K562 (cell line): ENCODE data around the gene HSPA1L. TPM values are rescaled to one million over a fixed set of nuclear protein-coding genes. Genes with fewer than 3 reads are reported as not detected.

Experiments
- ATAC-seq: fragments of 200-7000 bp; cut with Tn5 transposase; 3 replicates; pipeline ENCODE4 v1.9.1; 2020; ENCODE audit warnings: moderate library complexity
- BruUV-seq: library from RNA; stranded (reverse); fragments of 400-500 nt; replicated peaks from 2 replicates; lab custom pipeline; 2021; lab: Mats Ljungman, UMichigan
- CTCF ChIA-PET: fragments of 300-600 bp; formaldehyde crosslinking; extraction: SDS; loops from one replicate; lab custom pipeline; 2021; ENCODE audit warnings: low intra/inter-chr PET ratio; lab: Yijun Ruan, JAX
- POLR2A ChIA-PET: fragments of 300-600, 350-650 bp; sonication (Branson Sonifier 250); formaldehyde crosslinking; extraction: SDS; loops from one replicate; lab custom pipeline; 2021; ENCODE audit warnings: antibody characterized with exemption, inconsistent platforms; lab: Yijun Ruan, JAX
- DNase-seq, 4 experiments: peaks; one replicate each; pipeline versions ENCODE4 v3.0.0 to v3.0.0-alpha.2; 2011 to 2018; ENCODE audit warnings: low spot score in 3 of 4, mixed read lengths in 3 of 4; ENCODE audit errors: extremely low read depth in 1 of 4
- FAIRE-seq: peaks from 2 replicates; lab custom pipeline; 2011; peaks lifted over from hg19 to GRCh38; lab: Jason Lieb, UNC
- H2AFZ ChIP-seq: 2 replicates; pipeline ENCODE4 v1.6.0; 2011; ENCODE audit warnings: low read depth, low read length, control low read depth, inconsistent platforms
- H3K27ac ChIP-seq: fragments of 200-600 bp; 3 replicates; pipeline ENCODE4 v1.8.0; 2011; ENCODE audit warnings: low read depth, mild to moderate bottlenecking, control low read depth, inconsistent platforms, low read length, moderate library complexity, mixed read lengths; ENCODE audit errors: extremely low read depth
- H3K27me3 ChIP-seq, 2 experiments: fragments of 300-600 bp in 1 of 2; 2 replicates in 1 of 2; 3 replicates in 1 of 2; pipeline versions ENCODE4 v1.6.0 to v1.8.0; 2011; ENCODE audit warnings: inconsistent platforms in 2 of 2, low read length in 2 of 2, mild to moderate bottlenecking in 1 of 2, mixed read lengths in 1 of 2, moderate library complexity in 1 of 2; ENCODE audit not compliant: control insufficient read depth in 2 of 2, insufficient read depth in 2 of 2
- H3K36me3 ChIP-seq: fragments of 300-600 bp; 3 replicates; pipeline ENCODE4 v1.8.0; 2011; ENCODE audit warnings: mild to moderate bottlenecking, low read length, inconsistent platforms; ENCODE audit not compliant: control insufficient read depth, insufficient read depth
- H3K4me1 ChIP-seq, 2 experiments: fragments of 200-600 bp in 1 of 2; replicated peaks in 1 of 2; 2 replicates in 1 of 2; 3 replicates in 1 of 2; pipeline versions ENCODE4 v1.5.1 to v1.8.0; 2011; ENCODE audit warnings: inconsistent platforms in 2 of 2, low read length in 2 of 2, mild to moderate bottlenecking in 1 of 2, mixed read lengths in 1 of 2, moderate library complexity in 1 of 2; ENCODE audit not compliant: control insufficient read depth in 2 of 2, insufficient read depth in 2 of 2
- H3K4me2 ChIP-seq: 2 replicates; pipeline ENCODE4 v1.6.1; 2011; ENCODE audit warnings: low read length, control low read depth, inconsistent platforms, mixed read lengths; ENCODE audit not compliant: insufficient read depth
- H3K4me3 ChIP-seq: fragments of 200-600 bp; sonication (generic), shearing (Covaris generic); 2 replicates; pipeline ENCODE4 v1.5.1; 2016; ENCODE audit warnings: control low read depth, inconsistent platforms
- H3K79me2 ChIP-seq: fragments of 200-600 bp; 3 replicates; pipeline ENCODE4 v1.8.0; 2011; ENCODE audit warnings: low read length, inconsistent platforms; ENCODE audit not compliant: control insufficient read depth, insufficient read depth
- H3K9ac ChIP-seq, 2 experiments: 2 replicates each; pipeline versions ENCODE4 v1.6.0 to v1.6.1; 2011; ENCODE audit warnings: low read depth in 2 of 2, low read length in 2 of 2, control low read depth in 1 of 2, inconsistent platforms in 1 of 2, mild to moderate bottlenecking in 1 of 2, mixed read lengths in 1 of 2; ENCODE audit not compliant: insufficient read depth in 1 of 2
- H3K9me1 ChIP-seq: one replicate; pipeline ENCODE4 v1.6.0; 2011; ENCODE audit warnings: inconsistent platforms, mild to moderate bottlenecking, low read length, moderate library complexity; ENCODE audit not compliant: control insufficient read depth, insufficient read depth
- H3K9me3 ChIP-seq: replicated peaks from 2 replicates; pipeline ENCODE4 v1.5.1; 2011; ENCODE audit warnings: low read depth, low read length, inconsistent platforms; ENCODE audit not compliant: control insufficient read depth, insufficient read depth
- H4K20me1 ChIP-seq: replicated peaks from 2 replicates; pipeline ENCODE4 v1.6.1; 2011; ENCODE audit warnings: low read length, inconsistent platforms, mixed read lengths; ENCODE audit not compliant: control insufficient read depth, insufficient read depth
- BRCA1 ChIP-seq, 2 experiments: fragments of 450-650 bp in 1 of 2; sonication (generic) in 1 of 2; formaldehyde crosslinking in 1 of 2; IDR thresholded peaks; 2 replicates each; pipeline versions ENCODE4 v1.5.0 to v1.6.1; 2017 to 2020; ENCODE audit warnings: mild to moderate bottlenecking in 1 of 2, missing genetic modification reagents in 1 of 2
- L3MBTL2 ChIP-seq: fragments of 450-650 bp; IDR thresholded peaks from 2 replicates; pipeline ENCODE4 v1.6.1; 2016; ENCODE audit warnings: mild to moderate bottlenecking, moderate library complexity
- MAFK ChIP-seq: IDR thresholded peaks from 2 replicates; pipeline ENCODE4 v1.6.1; 2011; ENCODE audit warnings: low read length, improper control_type of control experiment
- NR2F6 ChIP-seq: fragments of 450-650 bp; formaldehyde crosslinking; IDR thresholded peaks from 2 replicates; pipeline ENCODE4 v1.4.0; 2020; ENCODE audit warnings: mild to moderate bottlenecking
- SNRNP70 ChIP-seq: fragments of 200-400 bp; formaldehyde crosslinking; optimal IDR thresholded peaks from 2 replicates; pipeline ENCODE3; 2017; ENCODE audit warnings: low read depth, low read length
- SRF ChIP-seq, 2 experiments: fragments of 250-450, 450-650 bp in 1 of 2; sonication (Bioruptor Pico) in 1 of 2; sonication (generic) in 1 of 2; formaldehyde crosslinking; IDR thresholded peaks; 2 replicates each; pipeline versions ENCODE4 v1.5.0 to v1.5.1; 2020 to 2022; ENCODE audit warnings: mild to moderate bottlenecking in 1 of 2, missing genetic modification reagents in 1 of 2
- USF2 ChIP-seq: sonication (generic); formaldehyde crosslinking; IDR thresholded peaks from 2 replicates; pipeline ENCODE4 v1.5.0; 2020; ENCODE audit warnings: missing genetic modification reagents
- ZNF175 ChIP-seq: fragments of 200-800 bp; sonication (Bioruptor generic); IDR thresholded peaks from 2 replicates; pipeline ENCODE4 v1.6.1; 2016; ENCODE audit warnings: low read depth, mild to moderate bottlenecking, missing genetic modification characterization, missing compliant biosample characterization
- ZNF197 ChIP-seq: fragments of 200-800 bp; sonication (Bioruptor generic); IDR thresholded peaks from 2 replicates; pipeline ENCODE4 v1.6.1; 2016; ENCODE audit warnings: low read depth, missing genetic modification characterization, missing compliant biosample characterization
- ZNF77 ChIP-seq: fragments of 250-450 bp; sonication (Bioruptor Pico); IDR thresholded peaks from 2 replicates; pipeline ENCODE4 v1.5.0; 2020
- WGBS: fragments of 100-300 bp; shearing (Covaris generic); methylation state at CpG from one replicate; pipeline ENCODE4 v1.1.6; 2016; ENCODE audit warnings: low coverage, mixed read lengths; ENCODE audit not compliant: insufficient coverage; ENCODE audit errors: missing lambda C conversion rate; 5-methylcytosine and 5-hydroxymethylcytosine counted together
- in situ Hi-C: fragments of 300-500 bp; cut with MboI; formaldehyde crosslinking; loops from 4 replicates; pipeline ENCODE4 v1.15.0; 2018; ENCODE audit warnings: inconsistent platforms, mixed read lengths
- intact Hi-C: fragments of 100-400 bp; cut with micrococcal nuclease; formaldehyde crosslinking; loops from 2 replicates; pipeline ENCODE4 v1.14.2; 2022
- polyA plus RNA-seq, 8 experiments: library from polyadenylated mRNA; depleted of rRNA in 4 of 8; stranded (reverse) in 5 of 8; unstranded in 3 of 8; fragments of >200 nt; fragmentation: Nextera tagmentation in 2 of 8; fragmentation: Illumina TruSeq in 1 of 8; extraction: Ambion mirVana in 2 of 8; extraction: Trizol in 1 of 8; gene quantifications; 2 replicates each; pipeline versions ENCODE4 v1.2.1 to v1.2.3, GENCODE V29; 2011 to 2014; ENCODE audit warnings: inconsistent platforms in 1 of 8, missing spikeins in 1 of 8
- total RNA-seq, 7 experiments: library from RNA; depleted of rRNA in 6 of 7; stranded (reverse); fragments of >200 nt in 6 of 7; fragmentation: Illumina TruSeq in 2 of 7; extraction: Trizol in 2 of 7; gene quantifications; 2 replicates each; pipeline versions ENCODE4 v1.2.1 to v1.2.3, GENCODE V29; 2011 to 2021; ENCODE audit warnings: low replicate concordance in 1 of 7
- TF ChIP-seq, protein P1 (sequence below): sonication (generic); formaldehyde crosslinking; IDR thresholded peaks from 2 replicates; pipeline ENCODE4 v1.8.0; 2022; ENCODE audit warnings: mild to moderate bottlenecking, missing genetic modification reagents
- TF ChIP-seq, protein P2 (sequence below), 2 experiments: fragments of 450-650 bp; IDR thresholded peaks; 2 replicates each; pipeline ENCODE4 v1.6.1; 2018; ENCODE audit warnings: mild to moderate bottlenecking in 2 of 2, low read depth in 1 of 2; ENCODE audit not compliant: partially characterized antibody in 2 of 2

Gene HSPA1L
- total and polyA plus RNA-seq, 9 of the 15 experiments (the other 6 are each of a cell fraction or from before 2014, with no cell fraction given) = 0.14 to 2.1 (median 1.3) TPM

GRCh38 chr6:31777667-31778050 lies 37.4 kb downstream of the HSPA1L start:
- ChIA-PET POLR2A (interaction anchor here (0.6 to 8.8 kb wide), 29 partner anchors 9 to 1080 kb away, joined by 3 to 47 read pairs (median 5); partner anchors contain the start of genes ABHD16A, BAG6, DDAH2 and GPANK1), CTCF (interaction anchor here (0.7 to 1.1 kb wide), 2 partner anchors 52 to 231 kb away, joined by 3 to 4 read pairs; partner anchors contain the start of gene ATP6V1G2)
- Histone ChIP-seq H3K27me3 (no peaks in the 10 kb centered on the region), H3K27ac (peak overlapping the region; percentile 87), H3K4me1 (peaks cover 43 to 86% of the 10 kb centered on the region in 2 experiments), H4K20me1 (no peaks in the 10 kb centered on the region), H3K9ac (peak overlapping the region; percentile 64 to 88; a peak in 3 of 4 replicates), H2AFZ (no peak overlapping the region), H3K79me2 (no peaks in the 10 kb centered on the region), H3K4me3 (no peak overlapping the region), H3K9me1 (peaks cover 6% of the 10 kb centered on the region), H3K9me3 (no peaks in the 10 kb centered on the region), H3K4me2 (peak overlapping the region; percentile 56), H3K36me3 (peaks cover 53% of the 10 kb centered on the region; the same call in 2 of the 3 replicates)
- peak; percentile 1 for ATAC-seq
- intact Hi-C loops = loop anchor here (2.0 to 10.0 kb wide), 2 partner anchors 17 to 233 kb away; partner anchors contain the start of genes ATP6V1G2, DDX39B, NFKBIL1 and VARS1
- 47% methylated on average over 5 of the region's 5 CpGs for WGBS
- DNase-seq = peak in 1 of 4 experiments; percentile 64
- no peak for FAIRE-seq
- BruUV-seq = no TSS peak
- in situ Hi-C loops = no loop called here
- no peak for TF ChIP-seq L3MBTL2
- peak; percentile 71 for TF ChIP-seq ZNF175 (CRISPR knock-in tag)
- no peak for TF ChIP-seq SRF (CRISPR knock-in tag; IDR thresholded peaks at IDR 0.05)
- TF ChIP-seq ZNF77 (CRISPR knock-in tag) = no peak
- TF ChIP-seq, protein P1, sequence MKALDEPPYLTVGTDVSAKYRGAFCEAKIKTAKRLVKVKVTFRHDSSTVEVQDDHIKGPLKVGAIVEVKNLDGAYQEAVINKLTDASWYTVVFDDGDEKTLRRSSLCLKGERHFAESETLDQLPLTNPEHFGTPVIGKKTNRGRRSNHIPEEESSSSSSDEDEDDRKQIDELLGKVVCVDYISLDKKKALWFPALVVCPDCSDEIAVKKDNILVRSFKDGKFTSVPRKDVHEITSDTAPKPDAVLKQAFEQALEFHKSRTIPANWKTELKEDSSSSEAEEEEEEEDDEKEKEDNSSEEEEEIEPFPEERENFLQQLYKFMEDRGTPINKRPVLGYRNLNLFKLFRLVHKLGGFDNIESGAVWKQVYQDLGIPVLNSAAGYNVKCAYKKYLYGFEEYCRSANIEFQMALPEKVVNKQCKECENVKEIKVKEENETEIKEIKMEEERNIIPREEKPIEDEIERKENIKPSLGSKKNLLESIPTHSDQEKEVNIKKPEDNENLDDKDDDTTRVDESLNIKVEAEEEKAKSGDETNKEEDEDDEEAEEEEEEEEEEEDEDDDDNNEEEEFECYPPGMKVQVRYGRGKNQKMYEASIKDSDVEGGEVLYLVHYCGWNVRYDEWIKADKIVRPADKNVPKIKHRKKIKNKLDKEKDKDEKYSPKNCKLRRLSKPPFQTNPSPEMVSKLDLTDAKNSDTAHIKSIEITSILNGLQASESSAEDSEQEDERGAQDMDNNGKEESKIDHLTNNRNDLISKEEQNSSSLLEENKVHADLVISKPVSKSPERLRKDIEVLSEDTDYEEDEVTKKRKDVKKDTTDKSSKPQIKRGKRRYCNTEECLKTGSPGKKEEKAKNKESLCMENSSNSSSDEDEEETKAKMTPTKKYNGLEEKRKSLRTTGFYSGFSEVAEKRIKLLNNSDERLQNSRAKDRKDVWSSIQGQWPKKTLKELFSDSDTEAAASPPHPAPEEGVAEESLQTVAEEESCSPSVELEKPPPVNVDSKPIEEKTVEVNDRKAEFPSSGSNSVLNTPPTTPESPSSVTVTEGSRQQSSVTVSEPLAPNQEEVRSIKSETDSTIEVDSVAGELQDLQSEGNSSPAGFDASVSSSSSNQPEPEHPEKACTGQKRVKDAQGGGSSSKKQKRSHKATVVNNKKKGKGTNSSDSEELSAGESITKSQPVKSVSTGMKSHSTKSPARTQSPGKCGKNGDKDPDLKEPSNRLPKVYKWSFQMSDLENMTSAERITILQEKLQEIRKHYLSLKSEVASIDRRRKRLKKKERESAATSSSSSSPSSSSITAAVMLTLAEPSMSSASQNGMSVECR = 0 out of 2 replicates have a peak, but pooled peaks have one; percentile 21
- 0 out of 2 replicates have a peak, but pooled peaks have one; percentile 6 for TF ChIP-seq ZNF197 (CRISPR knock-in tag)
- TF ChIP-seq BRCA1 (IDR thresholded peaks at IDR 0.05) = no peak
- no peak; the same call in 1 of the 2 replicates for TF ChIP-seq BRCA1 (CRISPR knock-in tag; IDR thresholded peaks at IDR 0.05)
- no peak for TF ChIP-seq NR2F6 (CRISPR knock-in tag)
- TF ChIP-seq USF2 = no peak
- TF ChIP-seq, protein P2, sequence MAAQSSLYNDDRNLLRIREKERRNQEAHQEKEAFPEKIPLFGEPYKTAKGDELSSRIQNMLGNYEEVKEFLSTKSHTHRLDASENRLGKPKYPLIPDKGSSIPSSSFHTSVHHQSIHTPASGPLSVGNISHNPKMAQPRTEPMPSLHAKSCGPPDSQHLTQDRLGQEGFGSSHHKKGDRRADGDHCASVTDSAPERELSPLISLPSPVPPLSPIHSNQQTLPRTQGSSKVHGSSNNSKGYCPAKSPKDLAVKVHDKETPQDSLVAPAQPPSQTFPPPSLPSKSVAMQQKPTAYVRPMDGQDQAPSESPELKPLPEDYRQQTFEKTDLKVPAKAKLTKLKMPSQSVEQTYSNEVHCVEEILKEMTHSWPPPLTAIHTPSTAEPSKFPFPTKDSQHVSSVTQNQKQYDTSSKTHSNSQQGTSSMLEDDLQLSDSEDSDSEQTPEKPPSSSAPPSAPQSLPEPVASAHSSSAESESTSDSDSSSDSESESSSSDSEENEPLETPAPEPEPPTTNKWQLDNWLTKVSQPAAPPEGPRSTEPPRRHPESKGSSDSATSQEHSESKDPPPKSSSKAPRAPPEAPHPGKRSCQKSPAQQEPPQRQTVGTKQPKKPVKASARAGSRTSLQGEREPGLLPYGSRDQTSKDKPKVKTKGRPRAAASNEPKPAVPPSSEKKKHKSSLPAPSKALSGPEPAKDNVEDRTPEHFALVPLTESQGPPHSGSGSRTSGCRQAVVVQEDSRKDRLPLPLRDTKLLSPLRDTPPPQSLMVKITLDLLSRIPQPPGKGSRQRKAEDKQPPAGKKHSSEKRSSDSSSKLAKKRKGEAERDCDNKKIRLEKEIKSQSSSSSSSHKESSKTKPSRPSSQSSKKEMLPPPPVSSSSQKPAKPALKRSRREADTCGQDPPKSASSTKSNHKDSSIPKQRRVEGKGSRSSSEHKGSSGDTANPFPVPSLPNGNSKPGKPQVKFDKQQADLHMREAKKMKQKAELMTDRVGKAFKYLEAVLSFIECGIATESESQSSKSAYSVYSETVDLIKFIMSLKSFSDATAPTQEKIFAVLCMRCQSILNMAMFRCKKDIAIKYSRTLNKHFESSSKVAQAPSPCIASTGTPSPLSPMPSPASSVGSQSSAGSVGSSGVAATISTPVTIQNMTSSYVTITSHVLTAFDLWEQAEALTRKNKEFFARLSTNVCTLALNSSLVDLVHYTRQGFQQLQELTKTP (IDR thresholded peaks at IDR 0.05; ENCODE audit: low read depth in 1 of 2, partially characterized antibody in 2 of 2) = no peak
- TF ChIP-seq SNRNP70 = peak; percentile 2
- TF ChIP-seq MAFK = no peak
